Hypothalamus (tissue), 51 donors: ENCODE results near the gene OGG1.

Experiments
- DNase-seq, 51 donors: peaks; one replicate each; lab custom pipeline; 2025; lab: John Stamatoyannopoulos, UW

Gene OGG1

DNA sequence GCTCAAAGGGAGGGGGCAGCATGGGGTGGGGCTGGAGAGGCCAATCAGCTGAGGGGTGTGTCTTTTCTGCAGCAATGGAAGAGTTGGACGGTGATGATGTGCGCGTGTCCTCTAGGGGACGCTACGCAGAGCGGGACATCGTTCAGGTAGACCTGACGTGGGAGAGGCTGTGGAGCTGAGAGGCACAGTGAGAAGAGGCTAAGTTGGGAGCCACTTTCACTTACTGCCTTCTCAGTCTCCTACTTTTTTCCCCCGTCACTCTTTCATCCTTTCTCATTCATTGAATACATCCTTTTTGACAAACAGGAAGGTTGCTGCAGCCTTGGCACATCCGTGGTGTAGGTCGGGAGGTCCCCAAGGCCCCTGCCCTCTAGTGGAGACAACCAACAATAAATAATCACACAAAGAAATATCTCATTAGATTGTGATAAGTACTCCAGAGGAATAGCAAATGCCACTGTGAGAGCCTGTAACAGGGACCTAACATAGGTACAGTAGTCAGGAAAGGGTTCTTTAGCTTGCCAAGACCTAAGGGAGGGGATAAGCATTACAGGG lies 22.6 kb upstream of the OGG1 start:
- DNase-seq: no peak

DNA sequence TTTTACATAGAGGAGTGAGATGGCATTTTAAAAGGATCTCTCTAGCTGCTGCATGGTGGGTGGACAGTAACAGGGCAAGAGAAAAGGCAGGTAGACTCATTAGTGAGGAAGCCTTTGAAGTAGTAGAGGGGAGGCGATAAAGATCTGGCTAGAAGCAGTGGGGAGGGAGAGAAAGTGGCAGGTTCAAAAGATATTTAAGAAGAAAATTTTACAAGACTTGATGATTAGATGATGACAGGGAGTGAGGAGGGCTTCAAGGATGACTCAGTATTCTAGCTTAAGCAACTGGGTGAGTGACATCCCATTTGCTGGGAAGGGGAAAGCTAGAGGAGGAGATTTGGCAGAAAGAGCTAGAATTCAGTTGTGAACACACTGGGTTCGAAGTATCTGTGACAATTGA lies 22.0 kb upstream of the OGG1 start:
- DNase-seq: no peak

DNA sequence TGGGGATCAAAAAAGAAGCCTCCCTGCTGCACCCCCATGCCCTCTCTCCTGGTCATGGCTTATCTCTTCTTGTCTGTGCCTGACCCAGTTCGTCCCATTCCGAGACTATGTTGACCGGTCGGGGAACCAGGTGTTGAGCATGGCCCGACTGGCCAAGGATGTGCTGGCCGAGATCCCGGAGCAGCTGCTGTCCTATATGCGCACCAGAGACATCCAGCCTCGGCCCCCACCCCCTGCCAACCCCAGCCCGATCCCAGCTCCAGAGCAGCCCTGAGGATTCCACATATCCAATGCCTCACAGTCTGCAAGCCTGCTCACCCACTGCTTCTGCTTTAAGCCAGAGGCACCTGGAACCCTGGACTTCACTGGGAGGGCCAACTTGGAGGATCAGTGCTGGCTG lies 20.3 kb upstream of the OGG1 start:
- DNase-seq: no peak

DNA sequence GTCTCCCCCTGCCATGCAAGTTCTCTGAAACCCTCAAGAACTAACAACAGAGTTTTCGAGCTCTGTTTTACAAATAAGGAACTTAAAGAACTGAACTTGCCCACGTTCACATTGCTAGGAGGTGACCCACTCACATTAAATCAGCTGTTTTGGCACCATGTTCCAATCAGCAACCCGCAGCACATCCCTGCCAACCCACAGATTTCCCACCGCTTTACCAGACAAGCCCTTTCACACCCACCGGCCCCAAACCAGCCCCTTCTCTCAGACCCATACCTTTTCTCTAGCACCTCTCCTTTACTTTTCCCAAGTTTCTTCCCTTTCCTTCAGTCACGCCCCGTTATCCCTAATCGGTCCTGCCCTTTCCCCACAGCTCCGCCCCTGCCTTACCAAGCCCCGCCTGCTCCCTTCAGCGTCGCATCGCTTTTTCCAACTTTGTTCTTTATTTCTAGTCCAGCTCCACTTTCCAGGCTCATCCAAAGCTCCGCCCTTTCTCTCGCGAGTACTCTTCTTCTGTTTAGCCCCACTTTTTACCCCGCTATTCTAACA lies 19.0 kb upstream of the OGG1 start:
- peak in 8 of 51 donors; percentile 57 to 89 (median 76) for DNase-seq

DNA sequence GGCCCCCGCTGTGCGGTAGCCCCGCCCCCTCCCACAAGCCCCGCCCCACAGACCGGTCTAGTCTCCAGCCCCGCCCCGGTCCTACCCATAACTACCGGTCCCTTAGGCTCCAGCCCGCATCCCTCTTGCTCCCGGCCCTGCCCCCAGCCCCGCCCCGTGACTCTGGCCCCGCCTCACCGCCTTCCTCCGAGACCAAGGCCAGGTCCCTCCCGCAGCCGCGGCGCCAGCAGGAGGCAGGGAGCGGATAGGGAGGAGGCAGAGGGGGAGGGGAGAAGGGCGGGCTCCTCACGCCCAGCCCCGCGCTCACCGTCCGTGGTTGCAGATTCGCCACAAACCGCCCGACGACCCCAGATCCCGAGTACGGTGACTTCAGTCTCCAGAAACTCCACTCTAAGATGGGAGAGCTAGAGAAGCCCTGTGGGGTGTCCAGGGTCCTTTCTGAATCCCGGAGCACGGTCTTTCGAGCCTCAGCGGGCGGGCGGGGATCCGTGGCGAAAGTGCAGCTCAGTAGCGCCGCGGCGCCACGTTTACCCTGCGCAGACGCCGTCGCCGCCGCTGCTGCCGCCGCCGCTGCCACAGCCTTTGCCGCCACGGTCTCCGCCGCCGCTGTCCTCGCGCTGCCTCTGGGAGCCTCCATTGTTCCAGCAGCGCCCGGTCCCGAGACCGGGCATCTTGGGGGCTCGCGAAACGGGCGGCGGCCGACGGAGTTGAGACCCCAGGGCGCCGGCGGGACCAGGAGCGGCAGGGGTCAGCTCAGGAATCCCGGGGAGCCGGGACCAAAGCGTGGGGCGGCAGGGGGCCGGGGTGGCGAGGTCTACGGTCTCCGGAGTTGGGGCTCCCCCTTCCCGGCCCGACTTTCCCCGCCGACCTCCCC lies 18.3 kb upstream of the OGG1 start, which contains the start of gene BRPF1:
BRPF1 (plus strand) TSS at position 530 of the 874 bp plus-strand sequence. CDS start 2,406 bp downstream, outside the sequence.
- peak; percentile 80 to 100 (median 98) for DNase-seq

DNA sequence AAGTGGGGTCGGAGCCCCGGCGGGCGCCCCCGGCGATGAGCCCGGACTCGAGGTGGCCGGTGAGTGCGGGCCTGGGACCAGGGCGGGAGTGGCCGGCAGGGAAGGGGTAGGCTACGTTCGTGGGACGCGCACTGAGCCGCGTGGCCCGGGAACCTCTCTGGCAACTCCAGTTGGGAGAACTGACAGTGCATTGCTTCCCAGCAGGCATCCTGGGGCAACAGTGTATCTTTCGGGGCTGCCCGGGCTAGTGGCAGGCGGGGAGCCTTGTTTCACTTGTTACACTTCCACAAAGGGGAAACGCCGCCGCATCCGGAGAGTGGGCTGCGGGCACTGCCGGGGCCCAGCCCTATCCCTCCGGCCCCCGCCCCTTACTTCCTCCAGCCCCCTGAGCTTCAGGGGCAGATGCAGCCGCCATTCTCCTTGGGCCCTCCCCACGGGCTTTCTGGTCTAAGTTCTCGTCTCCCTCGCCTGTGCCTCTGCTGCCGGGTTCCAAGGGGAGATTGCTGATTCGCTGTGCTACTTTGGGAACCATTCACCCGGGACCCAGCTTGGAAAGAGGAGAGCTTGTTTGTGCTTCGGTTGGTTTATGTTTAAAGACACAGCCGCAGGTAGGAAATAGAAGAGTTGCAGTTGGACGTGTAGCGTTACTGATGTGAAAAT lies 17.5 kb upstream of the OGG1 start:
- DNase-seq: peak in 1 of 51 donors; percentile 40

DNA sequence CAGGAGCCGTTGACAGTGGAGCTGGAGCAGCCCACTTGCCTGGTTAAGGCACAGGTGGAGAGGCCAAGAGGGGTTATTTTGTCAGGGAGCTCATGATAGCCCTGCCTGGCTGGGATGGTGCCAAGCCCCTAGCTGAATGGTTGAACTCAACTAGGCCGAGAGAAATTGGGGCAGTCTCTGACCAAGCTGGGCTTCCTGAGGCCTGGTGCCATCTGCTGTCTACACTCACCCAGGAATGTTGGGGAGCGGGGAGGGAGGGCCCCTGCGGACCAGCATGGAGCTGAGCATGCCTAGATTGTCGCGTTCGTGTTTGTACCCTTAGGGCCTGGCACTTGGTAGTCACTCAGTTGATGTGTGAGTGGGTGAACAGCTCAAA lies 17.0 kb upstream of the OGG1 start:
- DNase-seq: peak in 2 of 51 donors; percentile 6 to 26

DNA sequence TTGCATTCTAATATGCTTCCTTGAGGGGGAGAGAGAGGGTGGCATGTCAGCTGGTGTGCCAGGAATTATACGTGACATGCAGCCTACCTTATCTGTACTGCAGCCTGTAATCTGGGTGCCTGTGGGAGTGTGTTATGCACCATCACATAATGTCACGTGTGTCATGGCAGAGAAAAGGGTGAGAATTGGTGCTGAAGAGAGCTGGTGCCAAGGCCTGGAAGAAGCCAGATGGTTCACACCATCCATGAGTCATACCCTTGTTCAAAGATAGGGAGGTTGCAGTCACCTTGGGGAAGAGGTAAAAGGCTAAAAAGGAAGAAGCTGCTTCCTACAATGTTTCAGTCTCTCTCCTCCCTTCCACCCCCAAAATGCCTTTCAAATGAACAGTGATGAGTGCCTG lies 12.9 kb upstream of the OGG1 start:
- DNase-seq: peak in 2 of 51 donors; percentile 38 to 41

DNA sequence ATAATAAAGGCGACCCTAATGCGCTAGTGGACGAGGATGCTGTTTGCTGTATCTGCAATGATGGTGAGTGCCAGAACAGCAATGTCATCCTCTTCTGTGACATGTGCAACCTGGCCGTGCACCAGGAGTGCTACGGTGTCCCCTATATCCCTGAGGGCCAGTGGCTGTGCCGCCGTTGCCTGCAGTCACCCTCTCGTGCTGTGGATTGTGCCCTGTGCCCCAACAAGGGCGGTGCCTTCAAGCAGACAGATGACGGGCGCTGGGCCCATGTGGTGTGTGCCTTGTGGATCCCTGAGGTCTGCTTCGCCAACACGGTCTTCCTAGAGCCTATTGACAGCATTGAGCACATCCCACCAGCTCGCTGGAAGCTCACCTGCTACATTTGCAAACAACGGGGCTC lies 10.6 kb upstream of the OGG1 start:
- DNase-seq: no peak

DNA sequence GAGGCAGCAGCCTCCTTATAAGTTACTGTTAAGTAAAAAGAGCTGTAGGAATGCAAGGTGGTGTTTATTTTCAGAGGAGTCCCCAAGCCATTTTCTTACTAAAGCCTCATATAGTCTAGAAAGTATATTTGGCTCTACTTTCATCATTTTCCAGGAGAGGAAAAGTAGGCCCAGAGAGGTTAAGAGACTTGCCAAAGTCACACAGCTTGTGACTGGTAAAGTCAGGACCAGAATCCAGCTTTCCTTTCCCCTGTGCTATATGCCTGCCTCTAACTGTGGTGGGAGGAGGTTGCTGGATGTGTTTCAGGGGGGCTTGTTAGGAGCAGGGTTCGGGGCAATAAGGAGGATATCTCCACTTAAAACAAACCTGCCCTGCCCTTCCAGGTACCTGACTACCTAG lies 7.2 kb upstream of the OGG1 start:
- no peak for DNase-seq

DNA sequence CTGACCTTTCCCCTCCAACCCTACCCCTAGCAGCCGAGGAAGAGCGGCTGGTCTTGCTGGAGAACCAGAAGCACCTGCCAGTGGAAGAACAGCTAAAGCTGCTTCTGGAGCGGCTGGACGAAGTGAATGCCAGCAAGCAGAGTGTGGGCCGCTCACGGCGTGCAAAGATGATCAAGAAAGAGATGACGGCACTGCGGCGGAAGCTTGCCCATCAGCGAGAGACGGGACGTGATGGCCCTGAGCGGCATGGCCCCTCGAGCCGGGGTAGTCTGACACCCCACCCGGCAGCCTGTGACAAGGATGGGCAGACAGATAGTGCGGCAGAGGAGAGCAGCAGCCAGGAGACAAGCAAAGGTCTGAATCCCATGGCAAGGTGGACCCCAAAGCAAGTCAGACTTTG lies 6.2 kb upstream of the OGG1 start:
- DNase-seq: no peak

DNA sequence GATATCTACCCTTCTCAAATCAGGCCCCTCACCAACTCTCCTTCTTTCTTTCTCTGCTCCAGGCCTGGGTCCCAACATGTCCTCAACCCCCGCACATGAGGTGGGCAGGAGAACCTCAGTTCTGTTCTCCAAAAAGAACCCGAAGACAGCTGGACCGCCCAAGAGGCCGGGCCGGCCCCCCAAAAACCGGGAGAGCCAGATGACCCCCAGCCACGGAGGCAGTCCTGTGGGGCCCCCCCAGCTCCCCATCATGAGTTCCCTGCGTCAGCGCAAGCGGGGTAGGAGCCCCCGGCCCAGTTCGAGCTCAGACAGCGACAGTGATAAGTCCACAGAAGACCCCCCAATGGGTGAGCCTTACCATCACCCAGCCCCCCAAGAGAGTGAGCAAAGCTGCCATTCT lies 5.6 kb upstream of the OGG1 start:
- no peak for DNase-seq

DNA sequence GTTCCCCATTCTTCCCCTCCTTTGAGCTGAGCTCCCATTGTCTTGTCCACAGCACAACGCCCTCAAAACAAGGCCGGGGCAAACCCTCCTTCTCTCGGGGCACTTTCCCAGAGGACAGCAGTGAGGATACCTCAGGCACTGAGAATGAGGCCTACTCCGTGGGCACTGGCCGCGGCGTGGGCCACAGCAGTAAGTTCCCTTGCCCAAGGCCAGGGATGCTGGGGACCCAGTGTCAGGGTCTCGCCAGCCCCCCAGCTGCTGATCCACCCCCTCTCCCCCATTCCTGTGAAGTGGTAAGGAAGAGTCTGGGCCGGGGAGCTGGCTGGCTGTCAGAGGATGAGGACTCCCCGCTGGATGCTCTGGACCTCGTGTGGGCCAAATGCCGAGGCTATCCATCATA lies 4.2 kb upstream of the OGG1 start:
- DNase-seq: no peak

DNA sequence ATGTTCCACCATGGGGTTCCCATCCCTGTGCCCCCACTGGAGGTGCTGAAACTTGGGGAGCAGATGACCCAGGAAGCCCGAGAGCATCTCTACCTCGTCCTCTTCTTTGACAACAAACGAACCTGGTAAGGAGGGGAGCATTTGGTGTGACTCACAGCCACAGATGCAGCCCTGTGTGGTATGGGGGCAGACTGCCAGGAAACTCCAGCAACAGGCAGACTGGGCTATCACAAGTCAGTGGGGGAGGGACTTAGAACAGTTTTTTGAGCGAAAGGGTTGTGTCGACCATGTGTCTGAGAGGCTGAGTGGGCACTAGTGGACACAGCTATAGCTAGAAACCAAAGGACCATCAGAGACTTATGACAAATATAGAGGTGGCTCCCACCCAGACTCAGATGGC lies 3.4 kb upstream of the OGG1 start:
- peak in 1 of 51 donors; percentile 35 for DNase-seq

DNA sequence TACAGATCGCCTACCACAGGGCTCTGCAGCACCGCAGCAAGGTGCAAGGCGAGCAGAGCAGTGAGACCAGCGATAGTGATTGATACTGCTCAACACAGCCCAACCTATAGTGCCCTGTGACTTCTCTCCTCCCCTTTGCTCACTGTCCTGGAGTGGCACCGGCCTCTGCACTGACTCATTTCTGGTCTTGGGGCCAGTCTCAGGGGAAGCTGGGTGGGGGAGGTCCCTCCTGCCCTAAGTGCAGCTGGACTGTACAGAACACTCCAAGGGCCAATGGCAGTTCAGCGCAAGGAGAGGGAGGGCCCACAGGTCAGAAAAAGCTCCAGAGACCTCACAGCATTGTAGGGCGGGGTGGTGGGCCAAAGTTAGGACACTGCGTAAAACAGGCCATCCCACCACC lies 2.5 kb upstream of the OGG1 start:
- no peak for DNase-seq

DNA sequence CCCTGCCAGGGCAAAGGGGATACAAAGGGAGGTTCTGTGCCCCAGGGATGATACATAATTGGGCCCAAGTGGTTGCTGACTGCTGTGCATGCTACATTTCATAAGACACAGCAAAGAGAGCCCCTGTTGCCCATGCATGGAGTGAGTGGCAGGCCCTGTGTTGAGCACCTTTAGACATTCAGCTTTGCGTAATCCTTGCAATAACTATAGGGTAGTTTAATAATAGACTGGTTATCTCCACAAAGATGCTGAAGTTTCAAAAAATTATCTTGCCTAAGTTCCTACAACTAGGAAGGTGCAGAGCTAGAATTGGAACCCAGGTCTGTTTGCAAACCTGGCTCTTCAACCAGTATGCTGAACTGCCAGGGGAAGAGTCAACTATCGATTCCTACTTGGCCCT lies 1.7 kb upstream of the OGG1 start:
- no peak for DNase-seq

DNA sequence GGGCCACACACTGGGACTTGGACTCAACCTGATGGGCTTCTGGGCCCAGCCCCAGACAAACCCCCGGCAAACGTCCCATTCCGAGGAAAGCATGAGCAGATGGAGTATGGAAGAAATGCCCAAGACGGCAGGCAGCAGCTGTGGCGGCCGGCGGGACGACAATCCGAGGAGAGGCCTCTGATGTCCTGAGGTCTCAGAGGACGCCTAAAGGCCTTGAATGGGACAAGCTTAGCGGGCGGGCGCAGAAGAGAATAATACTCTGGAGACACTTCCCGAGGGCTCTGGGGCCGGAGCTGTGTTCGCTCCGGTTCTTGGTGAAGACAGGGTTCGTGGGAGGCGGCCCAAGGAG lies 482 bp upstream of the OGG1 start:
- DNase-seq: no peak

DNA sequence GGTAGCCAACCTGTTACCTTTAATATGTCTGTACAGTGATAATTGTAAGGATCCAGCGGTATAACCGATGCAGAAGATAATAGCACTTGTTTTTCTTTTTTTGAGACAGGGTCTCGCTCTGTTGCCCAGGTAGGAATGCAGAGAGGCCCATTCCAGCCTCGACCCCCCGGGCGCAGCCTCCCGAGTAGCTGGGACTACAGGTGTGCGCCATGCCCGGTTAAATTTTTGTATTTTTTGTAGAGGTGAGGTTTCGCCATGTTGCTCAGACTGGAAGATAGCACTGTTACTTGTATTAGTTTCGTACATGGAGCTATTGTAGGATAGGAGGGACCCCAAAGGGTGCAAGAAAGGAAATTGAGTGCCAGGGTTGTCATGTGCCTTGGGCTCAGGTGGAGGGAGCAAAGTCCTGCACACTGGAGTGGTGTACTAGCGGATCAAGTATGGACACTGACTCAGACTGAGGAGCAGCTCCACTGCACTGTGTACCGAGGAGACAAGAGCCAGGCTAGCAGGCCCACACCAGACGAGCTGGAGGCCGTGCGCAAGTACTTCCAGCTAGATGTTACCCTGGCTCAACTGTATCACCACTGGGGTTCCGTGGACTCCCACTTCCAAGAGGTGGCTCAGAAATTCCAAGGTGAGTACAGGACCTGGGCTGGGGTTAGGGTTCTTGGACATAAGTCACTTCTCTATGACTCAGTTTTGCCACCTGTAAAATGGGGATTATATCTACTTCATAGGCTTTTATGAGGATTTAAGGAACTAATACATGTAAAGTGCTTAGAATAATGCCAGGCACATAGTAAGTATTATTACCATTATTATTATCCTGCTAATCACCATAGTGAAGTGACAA lies 1.0 kb downstream of the OGG1 start:
- DNase-seq: no peak

DNA sequence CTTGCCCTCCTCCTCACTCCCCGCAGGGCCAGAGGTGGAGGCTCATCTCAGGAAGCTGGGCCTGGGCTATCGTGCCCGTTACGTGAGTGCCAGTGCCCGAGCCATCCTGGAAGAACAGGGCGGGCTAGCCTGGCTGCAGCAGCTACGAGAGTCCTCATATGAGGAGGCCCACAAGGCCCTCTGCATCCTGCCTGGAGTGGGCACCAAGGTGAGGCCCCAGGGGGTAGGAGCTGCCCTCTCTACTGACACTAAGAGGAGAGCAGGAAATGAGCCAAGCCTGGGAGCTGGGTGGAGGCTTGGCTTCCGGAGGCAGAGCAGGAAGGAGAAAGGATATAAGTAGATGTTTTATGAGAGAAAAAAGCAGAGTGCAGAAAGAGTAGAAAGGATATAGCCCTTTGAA lies 4.9 kb downstream of the OGG1 start:
- DNase-seq: no peak

DNA sequence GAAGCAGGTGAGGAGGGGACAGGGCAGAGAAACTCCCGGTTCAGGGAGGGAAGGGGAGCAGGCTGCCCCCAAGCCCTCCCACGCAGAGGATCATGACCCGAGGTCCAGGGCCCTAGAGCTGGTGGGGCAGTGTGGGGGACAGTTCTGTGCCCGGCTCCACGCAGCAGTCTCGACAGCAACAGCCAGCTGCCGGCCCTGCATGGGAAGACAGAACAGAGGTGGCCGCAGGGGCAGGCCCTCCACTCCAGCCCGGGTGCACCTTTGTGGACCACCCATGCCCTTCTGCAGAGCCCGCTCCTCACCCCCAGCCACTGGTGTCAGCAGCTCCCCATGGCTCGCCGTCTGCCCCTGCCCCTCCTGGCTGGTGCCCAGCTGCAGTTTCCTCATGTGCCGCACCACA lies 7.7 kb downstream of the OGG1 start:
- no peak for DNase-seq
